ENCODE data around the gene RSRP1.
"Not testable (repeated sequence)": the region's sequence is repeated elsewhere in the genome, so short reads cannot be mapped to it uniquely, and the experiment has no call there.

DNA sequence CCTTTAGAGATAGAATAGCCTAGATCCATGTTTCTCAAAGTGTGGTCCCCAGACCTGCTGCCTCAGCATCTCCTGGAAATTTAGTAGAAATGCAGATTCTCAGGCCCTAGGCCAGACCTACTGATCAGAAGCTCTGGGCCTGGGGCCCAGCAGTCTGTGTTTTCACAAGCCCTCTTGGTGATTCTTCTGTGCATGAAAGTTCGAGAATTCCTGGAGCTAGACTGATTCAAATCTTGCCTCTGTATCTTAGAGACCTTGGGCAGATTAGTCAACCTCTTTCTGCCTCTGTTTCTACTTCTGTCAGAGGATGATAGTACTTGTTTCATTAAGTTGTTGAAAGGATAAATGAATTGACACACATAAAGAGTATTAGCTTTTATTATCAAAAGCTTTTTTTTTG is 30.0 kb upstream of the RSRP1 start:
- TF ChIP-seq TAF1 (IDR thresholded peaks at IDR 0.05; ENCODE audit: borderline replicate concordance, low read depth, low read length); POLR2A (IDR thresholded peaks at IDR 0.05; ENCODE audit: low read depth, low read length): not testable (repeated sequence)

All from GM12892 (cell line).